HG02870 (cell line): ENCODE results near the gene OSBPL9.

Experiments used
- ATAC-seq: cut with Tn5 transposase; IDR thresholded peaks from one replicate; pipeline ENCODE4 v1.9.1; 2021; ENCODE audit warnings: mild to moderate bottlenecking, moderate library complexity; ENCODE audit not compliant: unreplicated experiment

OSBPL9 gene

GRCh38 chr1:51616903-51617708 lies at the start of gene OSBPL9:
OSBPL9 (plus strand) TSS chr1:51617092; CDS start chr1:51617111, 19 bp downstream.
- ATAC-seq: peak; percentile 90

- ATAC-seq: no peak
These were observed 49.2 kb upstream of the OSBPL9 start for GRCh38 chr1:51567653-51568052.

GRCh38 chr1:51568231-51568935 lies 48.5 kb upstream of the OSBPL9 start:
- ATAC-seq: no peak

GRCh38 chr1:51569284-51570062 lies 47.4 kb upstream of the OSBPL9 start:
- peak; percentile 69 for ATAC-seq

GRCh38 chr1:51570063-51570710 lies 46.7 kb upstream of the OSBPL9 start:
- ATAC-seq: no peak

- ATAC-seq: no peak
These were observed 44.5 kb upstream of the OSBPL9 start for GRCh38 chr1:51572365-51572764.

GRCh38 chr1:51574796-51575195 lies 42.1 kb upstream of the OSBPL9 start:
- no peak for ATAC-seq

GRCh38 chr1:51575406-51576084 lies 41.3 kb upstream of the OSBPL9 start:
- ATAC-seq: no peak

- ATAC-seq: peak; percentile 57
These were observed 40.8 kb upstream of the OSBPL9 start for GRCh38 chr1:51576085-51576444.

- no peak for ATAC-seq
These were observed 40.0 kb upstream of the OSBPL9 start for GRCh38 chr1:51576923-51577322.

GRCh38 chr1:51578383-51579109 lies 38.3 kb upstream of the OSBPL9 start:
- peak; percentile 75 for ATAC-seq

GRCh38 chr1:51581238-51581637 lies 35.7 kb upstream of the OSBPL9 start:
- no peak for ATAC-seq

GRCh38 chr1:51583532-51583931 lies 33.4 kb upstream of the OSBPL9 start:
- no peak for ATAC-seq

- ATAC-seq: no peak
These were observed 32.9 kb upstream of the OSBPL9 start for GRCh38 chr1:51584021-51584420.

- no peak for ATAC-seq
These were observed 24.2 kb upstream of the OSBPL9 start for GRCh38 chr1:51592711-51593110.

GRCh38 chr1:51594716-51595115 lies 22.2 kb upstream of the OSBPL9 start:
- no peak for ATAC-seq

GRCh38 chr1:51600529-51600928 lies 16.4 kb upstream of the OSBPL9 start:
- no peak for ATAC-seq

GRCh38 chr1:51600965-51601364 lies 15.9 kb upstream of the OSBPL9 start:
- ATAC-seq: no peak

- ATAC-seq: no peak
These were observed 10.8 kb upstream of the OSBPL9 start for GRCh38 chr1:51605961-51606723.
